HG03025 (cell line): ENCODE data around the gene SMIM35.
A peak's percentile ranks its signal among the peaks of the same experiment; 100 is the strongest.
"Not testable (repeated sequence)": the region's sequence is repeated elsewhere in the genome, so short reads cannot be mapped to it uniquely, and the experiment has no call there.

Experiments
- ATAC-seq: cut with Tn5 transposase; IDR thresholded peaks from one replicate; pipeline ENCODE4 v1.9.1; 2021; ENCODE audit warnings: mild to moderate bottlenecking, moderate library complexity; ENCODE audit not compliant: unreplicated experiment, low FRiP score

Gene SMIM35

DNA sequence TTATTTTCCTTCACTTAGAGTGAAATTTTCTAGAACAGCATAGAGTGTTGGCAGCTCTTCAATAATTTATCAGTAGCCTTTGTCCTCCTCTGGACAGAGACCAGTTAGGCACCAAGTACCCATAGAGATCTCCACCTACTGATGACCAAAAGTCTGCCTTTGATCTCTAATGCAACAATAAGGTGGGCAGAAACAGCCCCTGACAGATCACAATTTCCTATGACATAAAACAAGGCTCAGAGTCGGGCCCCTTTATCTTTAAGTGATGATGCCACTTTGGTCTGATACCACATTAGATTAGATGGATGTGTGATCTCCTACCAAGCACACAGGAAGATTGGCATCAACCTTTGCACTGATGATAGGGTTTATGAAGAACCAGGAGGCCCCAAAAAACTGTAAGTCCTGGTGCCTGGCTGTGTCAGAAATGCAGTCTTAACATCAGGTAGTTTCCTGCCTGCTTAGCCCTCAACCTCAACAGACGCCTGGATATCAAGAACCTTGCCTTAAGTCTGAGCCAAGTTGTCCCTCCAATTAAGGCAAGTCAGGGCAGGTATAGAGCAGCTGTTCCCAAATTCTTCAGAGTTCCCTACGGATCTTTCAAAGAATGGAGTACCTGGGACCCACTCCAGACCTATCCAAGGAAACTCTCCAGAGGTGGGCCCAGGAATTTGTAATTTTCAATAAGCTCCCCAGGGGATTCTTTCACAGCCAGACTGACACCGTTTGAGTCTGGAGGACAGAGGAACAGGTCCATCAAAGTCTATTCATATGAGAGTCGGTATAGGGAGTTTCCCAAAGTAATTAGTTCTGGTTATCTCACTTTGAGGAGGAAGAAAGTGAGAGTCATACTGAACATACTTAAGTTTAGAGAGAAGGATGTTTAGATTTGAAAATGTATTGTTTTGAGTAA, 40.5 kb downstream of the SMIM35 start:
- no peak for ATAC-seq

DNA sequence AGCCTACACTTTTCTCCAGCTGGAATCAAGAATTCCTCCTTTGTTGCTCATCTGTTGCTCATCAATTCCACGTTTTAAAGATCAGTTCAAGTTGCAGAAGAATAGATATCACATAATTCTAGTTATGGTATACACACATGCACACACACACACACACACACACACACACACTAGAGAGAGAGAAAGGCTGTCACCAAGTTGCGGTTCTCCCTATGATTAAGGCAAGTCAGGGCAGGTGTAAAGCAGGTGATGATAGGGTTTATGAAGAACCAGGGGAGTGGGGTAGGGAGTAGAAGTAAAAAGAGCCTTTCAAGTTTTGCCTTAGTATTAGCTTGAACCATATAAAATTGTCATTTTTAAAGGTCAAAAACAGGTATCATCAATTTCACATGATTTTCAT, 41.6 kb downstream of the SMIM35 start:
- ATAC-seq: no peak

DNA sequence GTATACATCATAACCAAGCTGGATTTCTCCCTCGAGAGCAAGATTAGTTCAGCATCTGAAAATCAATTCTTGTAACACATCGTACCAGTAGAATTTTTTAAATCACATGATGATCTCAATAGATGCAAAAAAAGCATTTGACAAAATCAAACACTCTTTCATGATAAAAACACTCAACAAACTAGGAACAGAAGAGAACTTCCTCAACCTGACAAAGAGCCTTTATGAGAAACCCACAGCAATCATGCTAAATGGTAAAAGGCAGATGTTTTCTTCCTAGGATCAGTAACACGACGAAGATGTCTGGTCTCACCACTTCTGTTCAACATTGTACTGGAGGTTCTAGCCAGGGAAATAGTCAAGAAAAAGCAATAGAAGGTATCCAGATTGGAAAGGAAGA, 44.0 kb downstream of the SMIM35 start:
- no peak for ATAC-seq

DNA sequence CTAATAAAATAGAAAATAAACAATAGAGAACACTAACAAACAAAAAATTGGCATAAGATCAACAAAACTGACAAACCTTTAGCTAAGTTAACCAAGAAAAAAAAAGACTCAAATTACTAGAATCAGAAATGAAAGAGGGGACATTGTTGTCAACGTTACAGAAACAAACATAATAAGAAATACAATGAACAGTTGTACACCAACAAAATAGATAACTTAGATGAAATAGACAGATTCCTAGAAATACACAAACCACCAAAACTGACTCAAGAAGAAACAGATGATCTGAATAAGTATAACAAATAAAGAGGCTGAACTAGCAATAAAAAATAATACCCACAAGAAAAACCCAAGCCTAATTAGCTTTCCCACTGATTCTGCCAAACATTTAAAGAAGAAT, 44.6 kb downstream of the SMIM35 start:
- ATAC-seq: no peak

DNA sequence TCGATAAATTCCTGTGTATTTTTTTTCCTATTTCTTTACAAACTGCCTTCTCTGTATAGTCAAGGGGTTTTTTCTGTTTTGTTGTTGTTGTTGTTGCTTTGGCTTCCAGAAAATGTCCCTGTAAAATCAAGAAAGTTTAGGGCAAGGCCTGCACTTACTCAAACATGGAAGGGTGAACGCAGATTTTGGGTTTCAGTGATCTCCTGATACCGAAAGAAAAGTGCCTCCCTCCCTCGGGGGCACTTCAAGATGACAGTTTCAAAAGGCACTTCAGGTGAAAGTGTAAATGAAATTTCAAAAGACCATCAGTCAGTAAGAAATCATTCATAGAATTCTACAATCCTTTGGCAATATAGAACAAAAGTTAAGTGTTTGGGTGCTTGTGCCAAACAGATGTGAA, 53.3 kb downstream of the SMIM35 start:
- ATAC-seq: no peak

DNA sequence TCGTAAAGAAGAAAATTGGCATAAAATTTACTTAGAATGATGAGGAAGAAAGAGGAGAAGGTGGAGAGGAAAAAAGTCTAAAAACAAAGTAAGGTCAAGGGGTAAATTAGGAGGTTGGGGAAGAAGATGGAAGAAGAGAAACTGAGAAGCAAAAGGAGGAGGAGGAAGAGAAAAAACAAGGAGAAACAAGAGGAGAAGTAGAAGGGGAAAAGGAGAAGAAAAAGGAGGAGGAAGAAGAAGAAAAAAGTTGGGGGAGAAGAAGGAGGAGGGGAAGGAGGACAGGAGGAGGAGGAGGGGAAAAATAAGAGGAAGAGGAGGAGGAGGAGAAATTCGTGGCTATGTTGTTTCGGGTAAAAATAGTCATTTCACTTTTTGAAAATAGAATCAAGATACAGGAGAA, 58.1 kb downstream of the SMIM35 start:
- ATAC-seq: no peak

DNA sequence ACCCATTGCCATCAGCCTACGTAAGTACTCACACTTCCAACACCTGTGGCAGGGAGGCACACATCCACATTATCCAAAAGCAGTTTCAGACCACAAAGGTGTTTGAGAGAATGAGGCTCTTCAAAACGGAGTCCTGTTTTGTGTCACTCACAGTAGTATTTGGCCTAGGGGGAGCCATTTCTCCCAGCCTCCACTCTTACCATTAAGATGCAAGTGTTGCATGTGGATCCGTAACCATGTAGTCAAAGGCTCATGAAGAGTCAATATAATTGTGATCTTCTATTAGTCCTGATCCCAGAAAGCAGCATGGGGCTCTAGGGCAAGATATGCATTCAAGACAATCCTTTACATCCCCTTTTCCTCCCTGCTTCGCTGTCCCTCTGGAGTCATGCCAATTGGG, 59.1 kb downstream of the SMIM35 start:
- no peak for ATAC-seq

DNA sequence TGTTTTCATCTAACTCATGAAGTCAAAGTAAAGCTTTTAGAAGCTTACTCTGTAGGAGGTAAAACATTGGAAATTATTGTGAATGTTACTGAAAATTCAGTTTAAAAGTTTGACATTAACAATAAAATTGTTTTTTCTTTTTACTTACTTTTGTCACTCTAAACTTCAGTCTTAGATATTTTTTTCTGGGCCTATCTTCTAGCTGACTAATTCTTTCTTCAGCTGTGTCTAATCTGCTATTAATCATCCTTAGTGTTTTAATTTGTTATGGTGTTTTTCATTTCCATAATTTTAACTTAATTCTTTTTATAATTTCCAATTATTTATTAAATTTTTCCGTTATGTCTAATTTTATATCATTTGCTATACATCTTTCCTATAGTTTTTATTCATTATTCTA, 65.6 kb downstream of the SMIM35 start:
- no peak for ATAC-seq

DNA sequence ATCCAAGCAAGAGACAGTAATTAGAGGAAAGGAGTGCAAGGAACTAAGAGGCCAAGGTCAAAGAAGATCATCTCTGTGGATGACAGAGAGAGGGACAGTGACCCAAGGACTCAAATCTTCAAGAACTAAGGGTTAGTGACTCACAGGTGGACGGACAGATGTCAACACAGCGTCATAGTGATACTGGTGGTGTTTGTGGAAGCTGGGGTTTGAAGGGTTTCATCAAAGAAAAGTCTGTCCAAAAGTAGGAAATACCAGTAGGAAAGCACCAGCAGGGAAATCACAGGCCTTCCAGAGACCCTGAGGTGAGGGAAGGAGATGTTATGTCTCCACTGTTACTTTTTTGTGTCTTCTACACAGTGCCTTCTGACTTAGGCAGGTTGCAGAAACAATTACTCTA, 68.4 kb downstream of the SMIM35 start:
- ATAC-seq: no peak

DNA sequence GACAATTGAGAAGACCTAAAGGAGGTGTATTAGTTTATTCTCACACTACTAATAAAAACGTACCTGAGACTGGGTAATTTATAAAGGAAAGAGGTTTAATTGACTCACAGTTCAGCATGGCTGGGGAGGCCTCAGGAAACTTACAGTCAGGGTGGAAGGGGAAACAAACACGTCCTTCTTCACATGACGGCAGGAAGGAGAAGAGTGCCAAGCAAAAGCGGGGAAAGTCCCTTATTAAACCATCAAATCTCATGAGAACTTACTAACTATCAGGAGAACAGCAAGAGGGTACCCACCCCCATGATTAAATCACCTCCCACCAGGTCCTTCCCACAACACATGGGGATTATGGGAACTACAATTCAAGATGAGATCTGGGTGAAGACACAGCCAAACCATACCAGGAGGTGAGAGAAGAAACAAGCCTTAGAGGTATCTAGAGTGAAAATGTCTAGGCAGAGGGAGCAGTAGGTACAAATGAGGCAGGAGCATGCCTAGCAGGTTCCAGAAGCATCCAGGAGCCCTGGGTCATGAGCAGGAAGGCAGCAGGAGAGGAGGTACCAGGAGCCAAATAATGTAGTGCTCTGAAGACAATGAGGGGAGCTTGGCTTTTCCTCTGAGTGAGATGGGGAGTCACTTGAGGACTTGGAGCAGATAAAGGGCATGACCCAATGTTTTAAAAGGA, 69.0 kb downstream of the SMIM35 start:
- no peak for ATAC-seq

DNA sequence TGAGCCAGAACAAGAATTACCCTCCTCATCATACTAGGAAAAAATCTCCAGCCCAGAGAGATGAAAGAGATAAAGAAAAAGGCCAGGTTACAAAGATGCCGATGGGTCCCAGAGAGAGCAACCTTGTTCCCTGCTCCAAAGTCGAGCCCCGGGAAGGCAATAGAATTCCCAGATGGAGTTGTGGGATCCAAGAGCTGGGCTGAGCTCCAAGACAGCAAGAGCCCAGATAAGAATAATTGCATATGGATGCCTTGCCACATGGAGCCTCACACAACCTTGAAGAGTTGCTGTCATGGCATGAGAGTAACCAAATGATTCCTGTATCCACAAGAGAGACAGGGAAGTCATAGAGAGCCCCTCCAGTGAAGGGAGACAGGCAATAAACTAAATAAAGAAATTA, 69.7 kb downstream of the SMIM35 start:
- no peak for ATAC-seq

DNA sequence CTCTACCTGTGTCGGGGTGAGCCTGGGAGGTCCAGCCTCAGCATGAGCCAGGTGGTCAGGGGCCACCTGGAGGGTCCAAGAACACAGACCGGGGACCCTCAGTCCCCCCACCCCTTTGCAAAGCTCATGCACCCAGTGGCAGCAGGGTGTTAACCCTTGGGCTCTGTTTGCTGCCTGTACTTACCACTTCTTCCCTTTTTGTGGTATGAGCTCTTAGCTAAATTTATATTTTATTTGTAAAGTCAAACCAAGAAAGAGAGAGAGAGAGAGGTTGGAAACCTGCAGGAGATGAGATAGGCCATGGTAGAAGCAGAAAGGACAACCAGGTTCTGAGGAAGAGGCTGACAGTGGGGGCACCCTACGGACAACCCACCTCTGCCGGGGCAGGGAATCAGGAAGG, 70.7 kb downstream of the SMIM35 start:
- ATAC-seq: no peak

DNA sequence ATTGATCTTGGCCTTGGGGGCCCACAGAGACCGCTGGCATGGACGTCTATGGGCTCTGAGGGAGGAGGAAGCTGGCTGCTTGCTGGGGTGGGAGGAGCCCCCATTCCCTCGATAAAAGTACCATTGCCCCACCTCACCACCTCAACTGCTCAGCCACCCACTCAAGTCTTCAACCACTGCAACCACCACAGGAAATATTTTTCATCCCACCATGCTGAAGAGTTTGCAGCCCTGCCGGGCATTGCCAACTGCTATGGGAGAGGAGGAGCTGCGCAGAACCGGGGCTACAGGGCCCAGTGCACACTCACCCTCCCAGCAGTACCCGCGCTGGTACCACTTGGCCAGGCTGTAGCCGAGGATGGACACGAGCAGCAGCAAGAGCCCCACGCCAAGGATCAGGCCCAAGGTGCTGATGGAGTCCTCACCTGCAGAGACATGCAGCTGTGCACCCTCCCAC, 71.3 kb downstream of the SMIM35 start:
- no peak for ATAC-seq

DNA sequence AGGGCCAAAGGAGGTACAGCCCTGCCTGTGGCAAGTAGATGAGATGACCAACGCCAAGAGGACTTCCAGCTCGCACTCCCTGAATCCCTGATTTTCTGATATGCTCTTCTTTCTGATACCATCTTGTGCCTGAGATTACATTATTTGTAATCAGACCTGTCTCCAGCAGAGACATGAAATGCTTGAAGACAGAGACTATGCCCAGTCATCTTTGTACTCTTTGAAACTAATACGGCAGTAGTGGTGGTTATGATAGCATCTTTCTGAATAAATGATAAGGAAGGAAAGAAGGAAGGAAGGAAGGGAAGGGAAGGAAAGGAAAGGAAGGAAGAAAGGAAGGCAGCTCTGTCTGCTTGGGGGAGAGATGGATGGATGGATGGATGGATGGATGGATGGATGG, 72.7 kb downstream of the SMIM35 start:
- no peak for ATAC-seq

DNA sequence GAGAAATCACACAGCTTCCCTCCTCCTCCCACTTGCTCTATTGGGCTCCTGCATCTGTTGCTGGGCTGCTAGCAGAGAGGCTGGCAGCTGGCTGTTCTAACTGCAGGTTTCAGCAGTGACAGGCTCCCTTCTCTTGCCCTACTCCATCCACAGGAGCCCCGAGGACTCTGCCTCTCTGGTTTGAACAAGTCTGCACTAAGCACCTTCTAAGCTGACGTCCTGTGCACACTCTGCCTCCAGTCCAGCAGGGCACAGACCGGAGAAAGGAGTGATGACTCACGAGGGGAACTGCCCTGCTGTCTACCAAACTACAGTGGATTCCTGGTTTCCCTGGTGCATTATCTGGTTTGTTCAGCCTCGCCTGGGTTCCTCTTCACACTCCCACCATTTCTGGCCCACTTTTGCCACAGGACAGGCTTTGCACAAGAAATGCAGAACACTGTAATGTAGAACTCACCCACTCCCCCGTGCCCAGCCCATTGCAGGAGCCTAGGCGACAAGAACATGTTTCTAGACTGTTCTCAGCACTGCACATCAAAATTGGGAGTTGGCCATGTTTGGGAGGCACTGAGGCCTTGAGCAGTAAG, 74.6 kb downstream of the SMIM35 start:
- ATAC-seq: no peak

DNA sequence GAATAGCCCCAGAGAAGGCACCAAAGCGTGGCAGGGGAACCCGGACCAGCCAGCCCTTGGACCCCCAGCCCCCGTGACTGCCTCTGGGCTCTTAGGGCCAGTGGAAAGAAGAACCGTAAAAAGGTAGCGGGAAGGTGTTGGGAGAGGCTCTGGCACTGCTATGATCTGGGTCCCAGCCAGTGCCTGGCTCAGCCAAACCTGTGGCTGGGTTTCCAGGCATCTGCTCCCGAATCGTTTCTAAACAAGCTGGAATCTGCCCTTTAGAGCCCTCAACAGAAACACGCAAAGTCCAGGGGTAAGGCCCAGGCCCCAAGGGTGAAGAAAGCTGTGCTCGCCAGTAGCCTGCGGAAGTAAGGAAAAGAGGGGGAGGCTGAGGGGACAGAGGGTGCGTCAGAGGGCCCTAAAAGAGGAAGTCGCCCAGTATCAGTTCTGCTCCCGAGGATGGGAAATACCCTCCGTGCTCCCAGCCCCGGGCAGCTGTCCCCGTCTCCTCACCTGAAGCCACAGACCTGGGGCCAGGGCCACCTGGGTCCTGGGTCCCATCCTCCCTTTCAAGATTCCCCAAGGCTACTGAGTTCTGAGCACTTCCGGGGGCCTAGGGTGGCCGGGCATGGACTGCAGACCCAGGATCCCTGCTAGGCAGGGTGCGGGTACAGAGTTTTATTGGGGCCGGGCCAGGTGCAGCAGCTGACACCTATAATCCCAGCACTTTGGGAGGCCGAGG, 75.9 kb downstream of the SMIM35 start:
- ATAC-seq: peak; percentile 68

DNA sequence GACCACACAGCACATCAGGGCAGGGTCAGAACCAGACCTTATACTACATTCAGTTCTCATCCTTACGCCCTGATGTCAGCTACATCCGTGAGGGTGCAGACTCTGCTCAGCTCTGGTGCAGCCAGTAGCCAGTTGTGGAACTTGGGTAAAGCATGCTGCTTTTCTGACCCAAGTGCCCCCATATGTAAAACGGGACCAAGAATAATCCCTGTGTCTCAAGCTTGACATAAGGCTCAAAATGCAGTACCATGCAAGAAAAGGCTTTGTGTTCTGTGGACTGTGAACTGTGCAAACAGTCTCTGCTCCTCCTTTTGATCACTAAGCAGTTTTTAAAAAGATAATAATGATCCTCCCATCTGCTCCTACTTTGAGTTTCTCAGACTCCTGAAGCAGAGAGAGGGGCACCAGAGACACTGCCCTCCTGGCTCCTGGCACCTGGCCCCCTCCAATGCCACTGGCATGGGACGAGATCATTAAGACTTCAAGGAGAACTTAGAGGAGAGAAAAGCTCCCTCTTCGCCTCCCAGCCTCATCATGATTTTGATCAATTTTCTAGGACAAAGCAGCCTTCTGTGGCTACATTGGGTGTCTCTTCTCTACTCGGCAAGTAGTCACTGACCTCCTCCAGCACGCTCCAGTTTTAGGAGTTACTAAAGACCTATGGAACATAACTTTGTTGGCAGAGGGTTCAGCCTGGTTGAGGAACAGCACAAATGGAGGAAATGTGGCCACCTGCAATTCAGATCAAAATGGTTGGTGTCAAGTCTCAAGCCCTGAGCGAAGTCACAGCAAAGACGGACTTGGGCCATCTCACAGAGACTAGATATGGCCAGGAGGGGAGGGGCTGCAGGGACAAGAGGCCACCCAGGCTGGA, 76.7 kb downstream of the SMIM35 start:
- ATAC-seq: no peak

DNA sequence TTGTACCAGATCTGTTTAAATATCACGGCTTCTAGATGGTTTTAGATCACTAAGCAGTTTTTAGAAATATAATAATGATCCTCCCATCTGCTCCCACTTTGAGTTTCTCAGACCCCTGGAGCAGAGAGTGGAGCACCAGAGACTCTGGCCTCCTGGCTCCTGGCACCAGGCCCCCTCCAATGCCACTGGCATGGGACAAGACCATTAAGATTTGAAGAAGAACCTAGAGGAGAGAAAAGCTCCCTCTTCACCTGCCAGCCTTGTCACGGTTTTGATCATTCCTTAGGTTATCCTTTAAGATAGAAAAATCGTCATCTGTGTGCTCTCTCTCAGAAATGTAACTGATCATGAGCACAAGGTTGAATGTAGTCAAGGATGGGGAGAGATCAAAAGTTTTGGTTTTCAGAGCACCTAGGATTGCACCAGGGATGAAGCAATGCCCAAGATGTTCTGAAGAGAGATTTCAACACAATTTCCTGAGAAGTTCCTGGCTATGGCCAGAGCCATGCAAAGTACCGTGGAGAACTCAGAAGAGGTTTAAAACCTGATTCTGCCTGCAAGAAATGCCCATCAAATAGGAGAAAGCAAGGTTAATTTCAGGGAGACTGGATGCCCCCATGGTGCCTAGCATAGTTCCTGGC, 78.4 kb downstream of the SMIM35 start:
- ATAC-seq: no peak

DNA sequence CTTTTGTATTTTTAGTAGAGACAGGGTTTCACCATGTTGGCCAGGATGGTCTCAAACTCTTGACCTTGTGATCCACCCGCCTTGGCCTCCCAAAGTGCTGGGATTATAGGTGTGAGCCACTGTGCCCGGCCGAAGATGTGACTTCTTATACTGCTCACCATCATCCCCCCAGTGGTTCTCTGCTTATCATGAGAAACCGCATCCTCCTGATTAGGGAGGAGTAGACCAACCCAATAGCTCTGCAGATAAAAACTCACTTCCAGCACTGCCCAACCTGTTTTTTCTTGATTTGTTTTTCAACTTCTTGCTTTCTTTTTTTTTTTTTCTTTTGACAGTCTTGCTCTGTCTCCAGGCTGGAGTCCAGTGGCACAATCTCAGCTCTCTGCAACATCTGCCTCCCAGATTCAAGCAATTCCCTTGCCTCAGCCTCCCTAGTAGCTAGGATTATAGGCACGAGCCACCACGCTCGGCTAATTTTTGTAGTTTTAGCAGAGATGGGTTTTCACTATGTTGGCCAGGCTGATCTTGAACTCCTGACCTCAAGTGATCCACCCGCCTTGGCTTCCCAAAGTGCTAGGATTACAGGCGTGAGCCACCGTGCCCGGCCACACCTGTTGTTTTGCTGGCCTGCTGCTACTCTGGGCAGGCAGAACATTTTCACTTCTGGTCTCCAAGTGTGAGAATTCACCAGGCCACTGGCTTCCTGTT, 79.0 kb downstream of the SMIM35 start:
- not testable (repeated sequence) for ATAC-seq
